B cell (primary cell): ENCODE measurements around the gene MT1X.

ENCODE experiments used
- EZH2 ChIP-seq: IDR thresholded peaks from 2 replicates; pipeline ENCODE4 v1.6.1; 2012; ENCODE audit warnings: borderline replicate concordance, low read depth, mild to moderate bottlenecking, moderate library complexity, low read length; ENCODE audit not compliant: insufficient read depth, poor library complexity, severe bottlenecking
- TF ChIP-seq, protein P1 (sequence below): fragments of 200-600 bp; IDR thresholded peaks from one replicate; pipeline ENCODE4 v1.8.0; 2022; ENCODE audit warnings: antibody characterized with exemption, mild to moderate bottlenecking

GRCh38 chr16:56700195-56700594 lies 17.9 kb downstream of the MT1X start:
- TF ChIP-seq, protein P1, sequence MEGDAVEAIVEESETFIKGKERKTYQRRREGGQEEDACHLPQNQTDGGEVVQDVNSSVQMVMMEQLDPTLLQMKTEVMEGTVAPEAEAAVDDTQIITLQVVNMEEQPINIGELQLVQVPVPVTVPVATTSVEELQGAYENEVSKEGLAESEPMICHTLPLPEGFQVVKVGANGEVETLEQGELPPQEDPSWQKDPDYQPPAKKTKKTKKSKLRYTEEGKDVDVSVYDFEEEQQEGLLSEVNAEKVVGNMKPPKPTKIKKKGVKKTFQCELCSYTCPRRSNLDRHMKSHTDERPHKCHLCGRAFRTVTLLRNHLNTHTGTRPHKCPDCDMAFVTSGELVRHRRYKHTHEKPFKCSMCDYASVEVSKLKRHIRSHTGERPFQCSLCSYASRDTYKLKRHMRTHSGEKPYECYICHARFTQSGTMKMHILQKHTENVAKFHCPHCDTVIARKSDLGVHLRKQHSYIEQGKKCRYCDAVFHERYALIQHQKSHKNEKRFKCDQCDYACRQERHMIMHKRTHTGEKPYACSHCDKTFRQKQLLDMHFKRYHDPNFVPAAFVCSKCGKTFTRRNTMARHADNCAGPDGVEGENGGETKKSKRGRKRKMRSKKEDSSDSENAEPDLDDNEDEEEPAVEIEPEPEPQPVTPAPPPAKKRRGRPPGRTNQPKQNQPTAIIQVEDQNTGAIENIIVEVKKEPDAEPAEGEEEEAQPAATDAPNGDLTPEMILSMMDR: no peak
- TF ChIP-seq EZH2: no peak
